HEK293T (cell line): ENCODE data around the gene EIF5A2.

ENCODE experiments used
- ARNT ChIP-seq: fragments of 450-650 bp; IDR thresholded peaks from 2 replicates; pipeline ENCODE4 v1.6.1; 2017; ENCODE audit warnings: mild to moderate bottlenecking
- BHLHE40 ChIP-seq: fragments of 450-650 bp; IDR thresholded peaks from 2 replicates; pipeline ENCODE4 v1.6.1; 2016; ENCODE audit warnings: mild to moderate bottlenecking, moderate library complexity, borderline replicate concordance
- FOXA1 ChIP-seq: fragments of 450-650 bp; IDR thresholded peaks from 2 replicates; pipeline ENCODE4 v1.6.1; 2016; ENCODE audit warnings: mild to moderate bottlenecking
- FOXK2 ChIP-seq: fragments of 450-650 bp; IDR thresholded peaks from 2 replicates; pipeline ENCODE4 v1.6.1; 2016; ENCODE audit warnings: mild to moderate bottlenecking
- FOXM1 ChIP-seq: fragments of 450-650 bp; IDR thresholded peaks from 2 replicates; pipeline ENCODE4 v1.6.1; 2017; ENCODE audit warnings: mild to moderate bottlenecking, borderline replicate concordance
- L3MBTL2 ChIP-seq: fragments of 450-650 bp; conservative IDR thresholded peaks from 2 replicates; pipeline ENCODE4 v1.6.1; 2016; ENCODE audit warnings: mild to moderate bottlenecking
- PKNOX1 ChIP-seq: fragments of 450-650 bp; IDR thresholded peaks from 2 replicates; pipeline ENCODE4 v1.6.1; 2016
- SP1 ChIP-seq: fragments of 450-650 bp; IDR thresholded peaks from 2 replicates; pipeline ENCODE4 v1.6.1; 2017
- SUZ12 ChIP-seq: fragments of 450-650 bp; IDR thresholded peaks from 2 replicates; pipeline ENCODE4 v1.6.1; 2016; ENCODE audit warnings: mild to moderate bottlenecking
- TARDBP ChIP-seq: fragments of 450-650 bp; IDR thresholded peaks from 2 replicates; pipeline ENCODE4 v1.6.1; 2016

GRCh38 chr3:170941551-170941950 is 33.1 kb upstream of the EIF5A2 start:
- TF ChIP-seq FOXK2 (no peak), PKNOX1 (no peak), FOXM1 (no peak), SUZ12 (no peak), FOXA1 (no peak), BHLHE40 (no peak), ARNT (no peak), L3MBTL2 (no peak), TARDBP (no peak), SP1 (no peak)
